Osteoblast (primary cell): ENCODE measurements around the gene CARTPT. TPM values are rescaled to one million over a fixed set of nuclear protein-coding genes. Genes with fewer than 3 reads are reported as not detected.

Source experiments
- DNase-seq: peaks from one replicate; pipeline ENCODE4 v3.0.0; 2011; ENCODE audit warnings: low spot score, mixed read lengths; ENCODE audit not compliant: insufficient read length; ENCODE audit errors: missing footprints
- H2AFZ ChIP-seq: 2 replicates; pipeline ENCODE4 v1.6.0; 2011; ENCODE audit warnings: mild to moderate bottlenecking, low read length
- H3K27ac ChIP-seq: 2 replicates; pipeline ENCODE4 v1.5.1; 2011; ENCODE audit warnings: mild to moderate bottlenecking, low read depth, low read length, moderate library complexity
- H3K27me3 ChIP-seq: 2 replicates; pipeline ENCODE4 v1.6.0; 2012; ENCODE audit warnings: mild to moderate bottlenecking, control low read depth, inconsistent platforms, low read length, moderate library complexity; ENCODE audit not compliant: insufficient read depth
- H3K36me3 ChIP-seq: 2 replicates; pipeline ENCODE4 v1.5.1; 2011; ENCODE audit warnings: mild to moderate bottlenecking, low read length, control low read depth, moderate library complexity; ENCODE audit not compliant: insufficient read depth
- H3K4me1 ChIP-seq: 2 replicates; pipeline ENCODE4 v1.5.1; 2011; ENCODE audit warnings: mild to moderate bottlenecking, low read length, control low read depth, moderate library complexity; ENCODE audit not compliant: insufficient read depth
- H3K4me2 ChIP-seq: 2 replicates; pipeline ENCODE4 v1.6.0; 2011; ENCODE audit warnings: mild to moderate bottlenecking, low read length; ENCODE audit not compliant: insufficient read depth
- H3K4me3 ChIP-seq: fragments of 200-600 bp; sonication (generic); 3 replicates; pipeline ENCODE4 v1.5.1; 2012; ENCODE audit warnings: mild to moderate bottlenecking, low read length, inconsistent platforms; ENCODE audit not compliant: insufficient read depth
- H3K79me2 ChIP-seq: 2 replicates; pipeline ENCODE4 v1.6.0; 2012; ENCODE audit warnings: mild to moderate bottlenecking, low read length, control low read depth, inconsistent platforms; ENCODE audit not compliant: insufficient read depth
- H3K9me3 ChIP-seq: 2 replicates; pipeline ENCODE4 v1.5.1; 2011; ENCODE audit warnings: low read depth, low read length, control low read depth
- H4K20me1 ChIP-seq: 2 replicates; pipeline ENCODE4 v1.6.0; 2012; ENCODE audit warnings: mild to moderate bottlenecking, low read length, control low read depth; ENCODE audit not compliant: insufficient read depth
- total RNA-seq: library from RNA; depleted of rRNA; stranded (reverse); fragments of >200 nt; gene quantifications from 2 replicates; pipeline ENCODE4 v1.2.3, GENCODE V29; 2012
- TF ChIP-seq, protein P1 (sequence below): IDR thresholded peaks from 2 replicates; pipeline ENCODE4 v1.5.1; 2011; ENCODE audit warnings: mild to moderate bottlenecking, low read depth, low read length, moderate library complexity; ENCODE audit errors: extremely low read depth

CARTPT gene
- total RNA-seq, 1 donor: not detected

DNA sequence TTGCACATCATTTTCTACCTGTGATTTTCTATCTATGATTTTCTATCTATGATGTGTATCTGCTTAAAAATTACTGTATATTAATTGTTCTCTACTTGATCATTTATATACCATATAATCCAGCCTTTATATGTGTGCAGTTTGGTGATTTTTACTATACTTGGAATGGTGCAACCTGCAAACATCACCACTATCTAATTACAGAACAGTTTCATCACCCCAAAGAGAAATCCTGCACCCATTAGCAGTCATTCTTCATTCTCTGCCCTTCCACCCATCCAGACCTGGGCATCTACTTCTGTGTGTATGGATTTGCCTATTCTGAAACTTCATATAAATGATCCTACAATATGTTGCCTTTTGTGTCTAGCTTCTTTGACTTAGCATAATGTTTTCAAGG, 51.3 kb downstream of the CARTPT start:
- H3K27ac ChIP-seq: no peak overlapping the region
- no peak overlapping the region for H3K4me2 ChIP-seq
- no peaks in the 10 kb centered on the region for H3K9me3 ChIP-seq
- peaks cover 8% of the 10 kb centered on the region for H3K4me1 ChIP-seq
- no peaks in the 10 kb centered on the region for H3K79me2 ChIP-seq
- TF ChIP-seq, protein P1, sequence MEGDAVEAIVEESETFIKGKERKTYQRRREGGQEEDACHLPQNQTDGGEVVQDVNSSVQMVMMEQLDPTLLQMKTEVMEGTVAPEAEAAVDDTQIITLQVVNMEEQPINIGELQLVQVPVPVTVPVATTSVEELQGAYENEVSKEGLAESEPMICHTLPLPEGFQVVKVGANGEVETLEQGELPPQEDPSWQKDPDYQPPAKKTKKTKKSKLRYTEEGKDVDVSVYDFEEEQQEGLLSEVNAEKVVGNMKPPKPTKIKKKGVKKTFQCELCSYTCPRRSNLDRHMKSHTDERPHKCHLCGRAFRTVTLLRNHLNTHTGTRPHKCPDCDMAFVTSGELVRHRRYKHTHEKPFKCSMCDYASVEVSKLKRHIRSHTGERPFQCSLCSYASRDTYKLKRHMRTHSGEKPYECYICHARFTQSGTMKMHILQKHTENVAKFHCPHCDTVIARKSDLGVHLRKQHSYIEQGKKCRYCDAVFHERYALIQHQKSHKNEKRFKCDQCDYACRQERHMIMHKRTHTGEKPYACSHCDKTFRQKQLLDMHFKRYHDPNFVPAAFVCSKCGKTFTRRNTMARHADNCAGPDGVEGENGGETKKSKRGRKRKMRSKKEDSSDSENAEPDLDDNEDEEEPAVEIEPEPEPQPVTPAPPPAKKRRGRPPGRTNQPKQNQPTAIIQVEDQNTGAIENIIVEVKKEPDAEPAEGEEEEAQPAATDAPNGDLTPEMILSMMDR: no peak
- DNase-seq: no peak
- H3K4me3 ChIP-seq: no peak overlapping the region
- H3K36me3 ChIP-seq: no peaks in the 10 kb centered on the region
- no peak overlapping the region for H2AFZ ChIP-seq
- H4K20me1 ChIP-seq: no peaks in the 10 kb centered on the region
- H3K27me3 ChIP-seq: peaks cover 18% of the 10 kb centered on the region

Other genes starting within 250 kb of the CARTPT start
- gene MCCC2, start 131.9 kb upstream of the CARTPT start, total RNA-seq: 24.8 and 28.2 TPM in 2 replicates